HG03103 (cell line): ENCODE measurements around the gene PADI3.
"Not testable (repeated sequence)": the region's sequence is repeated elsewhere in the genome, so short reads cannot be mapped to it uniquely, and the experiment has no call there.

Experiments
- ATAC-seq: cut with Tn5 transposase; IDR thresholded peaks from one replicate; pipeline ENCODE4 v1.9.1; 2021; ENCODE audit warnings: low read depth; ENCODE audit not compliant: unreplicated experiment

The PADI3 gene

DNA sequence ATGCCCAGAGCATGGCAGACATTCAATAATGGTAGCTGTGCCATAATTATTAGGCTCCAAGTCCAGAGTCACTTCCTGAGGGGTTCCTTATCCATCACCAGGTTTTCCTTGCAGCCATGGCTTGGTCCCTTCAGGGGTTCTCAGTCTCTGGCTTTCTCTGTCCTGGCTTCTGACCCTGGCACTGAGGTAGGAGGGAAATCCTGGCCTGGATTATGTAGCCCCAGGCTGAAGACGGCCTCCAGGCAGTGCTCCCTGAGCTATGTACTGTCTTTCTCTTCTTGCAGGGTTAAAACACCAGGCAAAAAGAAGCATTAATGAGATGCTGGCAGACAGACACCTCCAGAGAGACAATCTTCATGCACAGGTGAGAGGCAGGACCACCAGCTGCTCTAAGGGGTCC, 9.5 kb upstream of the PADI3 start:
- ATAC-seq: no peak

DNA sequence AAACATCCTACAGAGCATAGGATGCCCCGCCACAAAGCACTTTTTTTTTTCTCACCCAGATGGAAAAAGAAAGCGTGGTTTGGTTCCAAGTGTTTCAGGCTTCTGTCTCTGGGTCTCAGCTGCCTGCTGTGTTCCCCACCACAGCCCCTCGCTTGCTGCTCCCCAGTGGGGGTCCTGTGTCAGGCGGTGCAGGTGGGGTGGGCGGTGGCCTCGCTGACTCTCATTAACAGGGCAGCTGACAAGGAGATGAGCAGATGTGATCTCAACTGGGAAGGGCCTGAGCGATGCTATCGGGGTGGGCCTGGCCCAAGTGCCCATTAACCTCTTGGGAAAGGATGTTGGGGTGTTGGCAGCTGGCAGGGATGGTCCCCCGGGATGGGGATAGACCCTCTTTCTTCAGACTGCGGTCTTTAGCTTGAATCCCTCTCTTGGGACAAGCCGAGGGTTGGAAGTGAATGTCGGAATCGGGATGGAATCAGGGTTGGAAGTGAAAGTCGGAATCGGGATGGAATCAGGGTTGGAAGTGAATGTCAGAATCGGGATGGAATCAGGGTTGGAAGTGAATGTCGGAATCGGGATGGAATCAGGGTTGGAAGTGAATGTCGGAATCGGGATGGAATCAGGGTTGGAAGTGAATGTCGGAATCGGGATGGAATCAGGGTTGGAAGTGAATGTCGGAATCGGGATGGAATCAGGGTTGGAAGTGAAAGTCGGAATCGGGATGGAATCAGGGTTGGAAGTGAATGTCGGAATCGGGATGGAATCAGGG, 7.7 kb upstream of the PADI3 start:
- not testable (repeated sequence) for ATAC-seq

DNA sequence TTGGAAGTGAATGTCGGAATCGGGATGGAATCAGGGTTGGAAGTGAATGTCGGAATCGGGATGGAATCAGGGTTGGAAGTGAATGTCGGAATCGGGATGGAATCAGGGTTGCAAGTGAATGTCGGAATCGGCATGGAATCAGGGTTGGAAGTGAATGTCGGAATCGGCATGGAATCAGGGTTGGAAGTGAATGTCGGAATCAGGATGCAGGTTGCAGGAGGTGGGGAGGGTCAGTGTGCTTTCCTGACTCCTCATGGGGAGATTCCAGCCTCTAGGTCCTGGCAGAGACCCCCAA, 7.2 kb upstream of the PADI3 start:
- ATAC-seq: not testable (repeated sequence)

DNA sequence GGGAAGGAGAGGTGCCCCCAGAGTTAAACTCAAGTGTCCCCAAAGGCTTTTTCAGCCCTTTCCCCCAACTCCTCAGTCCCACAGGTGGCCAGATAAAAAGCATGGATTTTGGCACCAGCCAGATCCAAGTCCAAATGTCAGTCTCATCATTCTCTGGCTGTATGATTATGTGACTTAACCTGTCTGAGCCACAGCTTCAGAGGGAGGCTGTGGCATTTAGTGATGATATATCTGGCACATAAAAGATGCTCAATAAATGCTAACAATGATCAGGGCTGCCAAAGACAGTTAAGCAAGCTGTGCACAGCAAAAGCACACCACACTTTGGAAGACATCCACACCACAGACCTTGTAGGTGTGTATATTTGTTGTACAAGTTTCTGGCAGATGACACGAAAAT, 5.6 kb upstream of the PADI3 start:
- no peak for ATAC-seq

DNA sequence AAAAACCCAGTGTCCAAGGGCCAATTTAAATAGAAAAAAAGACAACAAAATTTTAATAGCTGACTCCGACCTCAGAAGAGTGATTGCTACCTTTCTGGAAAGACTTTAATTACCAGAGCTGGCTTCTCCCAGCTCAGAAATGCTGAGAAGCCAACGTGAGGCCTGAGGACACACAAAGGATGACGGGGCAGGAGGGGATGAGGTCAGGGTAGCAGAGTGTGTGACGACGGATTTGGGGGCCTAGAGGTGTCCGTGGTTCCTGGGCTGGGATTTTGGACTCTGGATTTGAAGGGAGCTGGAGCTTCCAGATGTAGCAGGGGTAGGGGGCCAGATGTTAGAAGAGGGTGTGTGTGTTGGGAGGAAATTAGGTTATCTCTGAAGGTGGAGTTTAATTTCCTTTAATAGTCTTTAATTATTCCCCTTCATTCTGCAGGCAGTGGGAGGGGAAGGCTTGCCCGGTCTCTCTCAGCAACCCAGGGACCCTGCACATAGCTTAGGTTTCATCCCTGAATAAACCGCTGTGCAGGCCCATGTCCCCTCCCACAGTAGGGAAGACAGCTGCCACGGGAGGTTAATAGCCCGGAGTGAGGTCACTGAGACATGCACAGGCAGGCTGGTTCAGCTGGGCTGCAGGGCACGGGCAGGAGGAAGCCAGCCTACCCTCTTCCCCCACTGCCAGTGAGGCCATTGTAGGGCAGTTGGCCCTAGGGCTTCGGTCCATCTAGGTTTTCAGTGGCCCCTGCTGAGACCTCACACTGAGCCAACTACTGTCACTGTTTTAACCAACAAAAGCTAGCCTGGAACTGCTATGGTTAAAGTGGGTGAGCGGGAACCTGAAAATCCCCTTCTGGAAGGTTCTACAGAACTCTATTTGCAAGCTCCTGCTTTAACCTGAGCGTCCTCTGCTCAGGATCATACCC, 3.8 kb upstream of the PADI3 start:
- ATAC-seq: no peak

DNA sequence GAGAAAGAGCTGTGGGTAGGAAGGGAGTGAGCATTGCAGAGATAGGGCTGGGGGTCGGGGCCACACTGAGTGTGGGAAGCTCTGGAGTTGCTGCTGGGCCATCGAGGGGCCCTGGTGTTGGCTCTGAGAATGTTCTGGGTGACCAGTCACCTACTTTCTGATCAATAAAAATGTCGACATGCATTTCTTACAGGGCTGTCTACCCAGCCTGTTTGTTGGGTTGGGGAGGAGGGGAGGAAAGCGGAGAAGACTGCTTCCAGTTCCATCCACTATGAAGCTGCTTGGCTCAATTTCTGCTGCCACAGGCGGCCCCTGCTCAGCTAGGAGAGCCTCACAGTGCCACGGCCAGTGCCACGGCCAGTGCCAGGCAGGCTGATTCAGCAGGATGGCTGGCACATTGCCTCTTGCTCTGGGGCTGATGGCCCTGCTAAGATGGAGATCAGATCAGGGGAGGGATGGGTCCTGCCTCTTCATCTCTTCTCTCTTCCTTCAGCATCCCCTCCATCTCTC, 3.0 kb upstream of the PADI3 start:
- ATAC-seq: no peak

DNA sequence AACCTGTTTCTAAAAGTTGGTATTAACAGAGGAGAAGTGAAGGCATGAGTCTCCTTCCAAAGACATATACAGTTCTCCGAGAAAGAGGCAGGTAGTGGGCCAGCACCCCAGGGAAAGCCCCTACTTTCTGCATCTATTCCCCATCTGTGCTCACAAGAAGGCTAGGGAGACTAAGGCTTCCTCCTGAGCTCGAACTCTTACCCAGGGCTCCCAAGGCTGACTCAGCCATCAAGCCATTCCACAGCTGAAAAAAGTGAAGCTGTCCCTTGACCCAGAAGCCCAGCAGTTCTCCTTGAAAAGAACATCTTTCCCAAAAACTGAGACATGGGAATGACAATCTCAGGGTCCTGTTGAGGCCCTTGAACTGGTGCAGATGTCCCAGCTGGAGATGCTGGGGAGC, 1.9 kb upstream of the PADI3 start:
- ATAC-seq: no peak

DNA sequence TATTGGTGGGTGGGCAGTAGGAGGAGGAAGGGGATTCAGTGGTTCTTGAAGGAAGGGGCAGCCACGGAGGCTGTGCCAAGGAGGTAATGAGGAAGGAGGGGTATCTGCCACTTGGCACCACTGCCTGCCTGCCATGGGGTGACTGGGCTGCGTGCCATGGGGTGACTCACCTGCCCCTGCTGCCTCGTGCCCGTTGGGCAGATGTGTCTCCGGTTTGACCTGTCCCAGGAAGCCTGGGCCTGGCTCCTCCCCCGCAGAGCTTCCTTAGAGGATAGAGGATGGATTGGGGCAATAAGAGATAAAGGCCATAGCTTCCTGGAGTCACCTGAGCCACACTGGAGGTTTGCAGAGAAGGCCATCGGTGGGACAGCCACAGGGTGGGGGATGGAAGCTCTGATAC, 1.7 kb downstream of the PADI3 start:
- no peak for ATAC-seq

DNA sequence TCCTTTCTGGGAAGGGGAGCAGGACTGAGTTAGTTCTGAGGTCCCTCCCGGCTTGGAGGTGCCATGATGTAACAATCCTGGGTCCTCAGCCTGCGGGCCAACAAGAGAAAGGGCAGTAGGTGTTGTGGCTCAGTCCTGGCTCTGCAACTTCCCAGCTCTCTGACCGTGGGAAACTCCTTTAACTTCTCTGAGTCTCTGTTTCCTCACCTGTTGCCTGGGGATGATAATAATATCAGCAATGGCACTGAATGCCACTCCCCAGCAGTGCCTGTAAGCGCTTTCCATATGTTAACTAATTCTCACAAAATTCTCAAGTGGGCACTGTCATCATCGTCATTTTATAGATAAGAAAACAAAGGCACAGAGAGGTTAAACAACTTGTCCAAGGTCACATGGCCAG, 2.3 kb downstream of the PADI3 start:
- no peak for ATAC-seq

DNA sequence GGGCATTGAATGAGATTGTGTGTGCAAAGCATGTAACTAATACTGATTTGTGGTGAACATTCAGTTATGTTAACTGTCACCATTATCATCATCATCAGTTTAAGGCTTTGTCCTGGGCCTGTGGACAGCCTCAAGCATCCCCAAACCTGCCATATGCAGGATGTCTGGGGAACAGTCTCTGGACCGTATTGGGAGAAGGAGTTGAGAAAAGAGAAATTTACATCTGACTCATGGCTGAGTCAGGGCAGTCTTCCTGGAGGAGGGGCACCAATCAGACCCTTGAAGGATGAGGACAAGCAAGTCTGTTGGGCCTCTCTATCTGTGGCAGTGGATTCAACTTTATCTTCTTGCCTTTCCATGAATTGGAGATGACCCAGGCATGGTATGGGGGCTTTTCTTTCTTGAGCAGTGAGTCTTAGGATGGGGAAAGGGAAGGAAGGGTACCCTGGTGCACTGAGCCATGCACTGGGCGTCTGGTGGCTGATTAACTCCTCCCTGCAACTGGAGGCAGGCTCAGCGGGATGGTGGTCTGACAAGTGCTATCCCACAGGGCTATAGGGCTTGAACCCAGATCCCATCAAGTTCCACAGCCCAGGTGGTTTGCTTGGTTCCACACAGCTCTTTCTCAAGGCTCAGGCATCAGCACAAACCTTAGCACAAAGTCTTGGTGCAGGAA, 2.9 kb downstream of the PADI3 start:
- no peak for ATAC-seq

DNA sequence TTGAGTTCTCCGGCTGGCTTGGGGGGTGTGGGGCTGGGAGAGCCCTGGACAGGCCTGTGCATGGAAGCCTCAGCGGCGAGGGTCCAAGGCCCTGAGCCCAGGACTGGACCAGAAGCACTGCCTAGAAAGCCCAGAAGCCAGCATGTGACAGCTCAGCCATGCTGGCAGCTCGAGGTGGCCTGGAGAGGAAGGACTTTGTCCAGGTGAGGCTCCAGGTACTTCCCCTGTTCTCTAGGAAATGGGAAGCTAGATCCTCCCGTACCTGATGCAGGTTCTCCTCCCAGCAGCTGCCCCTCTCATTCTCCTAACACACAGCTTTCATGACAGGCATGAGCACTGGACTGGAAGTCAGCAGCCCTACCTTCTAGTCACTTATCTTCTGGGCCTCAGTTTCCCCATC, 6.4 kb downstream of the PADI3 start:
- no peak for ATAC-seq

DNA sequence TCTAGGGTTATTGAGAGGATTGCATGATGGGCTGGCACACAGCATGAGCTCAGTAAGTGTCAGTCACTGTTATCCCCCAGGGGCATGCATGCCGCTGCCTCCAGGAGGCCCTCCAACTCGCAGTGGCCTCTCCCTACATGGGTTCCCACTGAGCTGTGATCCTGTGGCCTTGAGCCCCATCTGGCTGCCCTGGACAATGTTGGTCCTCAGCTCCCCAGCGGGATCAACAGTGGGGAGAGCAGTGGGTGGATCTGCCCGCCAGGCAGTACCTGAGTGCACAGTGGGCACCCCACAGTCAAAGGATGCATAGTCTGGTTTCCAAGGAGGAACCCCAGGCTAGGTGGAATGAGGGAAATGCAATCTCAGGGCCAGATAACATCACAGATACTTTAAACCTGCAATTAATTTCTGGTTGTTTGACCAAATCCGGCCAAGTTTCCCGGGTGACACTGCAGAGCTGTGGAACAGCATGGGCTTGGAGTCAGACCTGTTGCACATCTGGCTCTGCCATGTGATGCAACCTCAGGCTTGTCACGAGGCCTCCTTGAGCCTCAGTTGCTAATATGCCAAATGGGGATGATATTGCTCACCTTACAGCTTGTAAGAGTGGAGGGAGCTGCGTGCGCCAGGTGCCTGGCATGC, 9.3 kb downstream of the PADI3 start:
- no peak for ATAC-seq

DNA sequence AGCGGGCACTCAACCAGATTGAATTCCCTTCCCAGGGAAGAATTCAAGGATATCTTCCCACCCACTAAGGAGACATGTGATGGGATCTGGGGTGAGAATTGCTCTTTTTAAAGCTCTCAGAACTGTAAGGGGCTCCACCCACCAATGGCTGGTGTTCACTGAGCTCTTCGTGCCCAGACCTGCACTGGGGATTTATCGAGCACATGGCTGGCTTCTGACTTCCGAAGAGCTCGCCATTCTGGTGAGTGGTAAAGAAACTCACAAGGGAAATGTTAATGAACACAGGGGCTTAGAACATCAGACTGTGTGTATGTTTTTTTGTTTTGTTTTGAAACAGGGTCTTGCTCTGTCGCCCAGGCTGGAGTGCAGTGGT, 9.8 kb downstream of the PADI3 start:
- no peak for ATAC-seq

DNA sequence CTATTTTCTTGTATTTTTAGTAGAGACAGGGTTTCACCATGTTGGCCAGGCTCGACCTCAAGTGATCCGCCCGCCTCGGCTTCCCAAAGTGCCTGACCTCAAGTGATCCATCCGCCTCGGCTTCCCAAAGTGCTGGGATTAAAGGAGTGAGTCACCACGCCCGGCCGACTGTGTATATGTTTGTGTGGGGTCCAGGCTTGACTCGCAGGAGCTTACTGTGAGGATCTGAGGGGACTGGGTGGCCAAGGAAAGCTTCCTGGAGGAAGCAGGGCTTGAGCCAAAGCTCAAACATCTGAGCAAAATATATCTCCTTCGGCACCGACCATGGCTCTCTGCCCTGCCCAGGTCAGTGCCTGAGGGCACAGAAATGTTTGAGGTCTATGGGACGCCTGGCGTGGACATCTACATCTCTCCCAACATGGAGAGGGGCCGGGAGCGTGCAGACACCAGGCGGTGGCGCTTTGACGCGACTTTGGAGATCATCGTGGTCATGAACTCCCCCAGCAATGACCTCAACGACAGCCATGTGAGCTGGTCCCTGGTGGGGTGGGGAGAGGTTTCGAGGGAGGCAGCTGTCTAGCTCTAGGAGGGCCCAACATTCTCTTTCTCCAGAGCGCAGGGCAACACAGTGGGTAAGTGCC, 10.5 kb downstream of the PADI3 start:
- no peak for ATAC-seq

DNA sequence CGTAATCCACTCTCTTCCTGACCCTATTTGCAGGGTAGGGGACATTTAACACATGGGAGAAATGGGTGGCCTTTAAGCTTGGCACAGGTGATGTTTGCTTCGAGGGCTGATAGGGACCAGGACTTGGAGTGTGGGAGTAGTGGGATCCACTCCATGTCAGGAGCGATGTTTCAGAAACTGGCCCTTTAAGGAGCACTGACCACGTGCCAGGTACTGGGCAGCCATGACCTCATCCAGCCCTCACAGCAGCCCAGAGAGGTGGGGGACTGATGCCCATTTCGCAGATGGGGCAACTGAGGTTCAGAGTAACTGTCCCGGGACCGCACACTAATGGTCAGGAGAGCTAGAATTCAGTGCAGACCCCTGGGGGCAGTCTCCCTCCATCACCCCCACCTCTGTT, 11.4 kb downstream of the PADI3 start:
- ATAC-seq: no peak

DNA sequence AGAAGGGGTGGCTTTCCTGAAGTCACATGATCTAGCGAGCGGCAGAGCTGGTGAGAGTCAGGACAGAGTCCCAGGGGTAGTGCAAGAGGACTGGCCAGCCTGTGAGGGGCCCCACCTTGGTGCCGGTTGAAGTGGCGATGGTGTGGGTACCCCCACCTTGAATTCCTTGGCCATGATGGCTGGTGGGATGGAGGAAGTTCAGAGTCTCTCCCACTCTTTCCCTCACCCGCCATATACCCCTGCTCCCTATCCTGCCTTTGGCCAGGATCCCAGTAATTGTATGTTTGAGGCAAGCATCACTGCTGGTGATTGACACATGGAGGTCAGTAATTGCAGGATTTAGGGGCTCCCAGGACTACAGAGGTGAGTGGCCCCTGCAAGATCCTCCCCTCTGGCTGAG, 11.8 kb downstream of the PADI3 start:
- no peak for ATAC-seq

DNA sequence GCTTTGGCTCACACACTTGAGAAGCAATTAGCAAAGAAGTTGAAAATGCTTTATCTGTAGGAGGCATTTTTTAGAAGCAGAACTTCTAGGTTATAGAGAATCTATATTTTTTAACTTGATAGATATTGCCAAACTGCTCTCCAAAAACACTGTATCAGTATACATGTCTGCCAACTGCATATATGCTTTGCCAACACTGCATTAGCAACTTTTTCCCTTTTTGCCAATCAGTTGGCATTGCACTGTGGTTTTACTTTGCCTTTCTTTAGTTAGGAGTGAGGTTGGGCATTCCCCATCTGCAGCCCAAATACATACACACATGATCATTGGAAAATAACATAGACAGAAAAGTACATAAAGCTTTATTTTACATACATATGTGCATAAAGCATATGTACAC, 15.0 kb downstream of the PADI3 start:
- no peak for ATAC-seq

DNA sequence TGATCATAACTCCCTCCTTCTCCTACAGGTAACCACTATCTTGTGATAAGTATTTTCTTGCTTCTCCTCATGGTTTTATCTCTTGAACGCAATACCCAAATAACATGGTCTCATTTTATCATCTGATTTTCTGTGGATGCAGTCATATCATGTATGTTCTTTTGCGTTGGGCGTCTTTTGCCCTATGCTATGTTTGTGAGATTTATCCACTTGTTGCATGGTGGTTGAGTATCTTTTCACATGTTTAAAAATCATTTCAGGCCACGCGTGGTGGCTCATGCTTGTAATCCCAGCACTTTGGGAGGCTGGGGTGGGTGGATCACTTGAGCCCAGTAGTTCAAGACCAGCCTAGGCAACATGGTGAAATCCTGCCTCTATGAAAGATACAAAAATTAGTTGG, 15.6 kb downstream of the PADI3 start:
- ATAC-seq: no peak

DNA sequence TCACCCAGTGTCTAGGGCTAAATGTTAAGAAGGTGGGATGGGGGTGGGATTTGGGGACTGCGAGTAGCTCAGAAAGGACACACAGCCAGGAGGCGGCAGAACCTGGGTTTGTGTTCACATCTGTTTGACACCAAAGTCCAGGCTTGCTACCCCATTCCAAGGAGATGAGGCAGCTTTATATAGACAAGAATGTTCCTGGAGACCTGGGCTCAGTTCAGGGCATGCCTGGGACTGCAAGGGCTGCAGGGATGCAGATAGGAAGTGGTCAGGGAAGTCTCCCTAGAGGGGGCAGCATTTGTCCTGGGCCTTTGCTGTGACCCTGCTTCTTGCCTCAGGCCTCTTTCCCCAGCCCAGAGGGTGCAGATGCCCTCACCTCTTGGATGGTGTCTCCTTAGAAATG, 16.3 kb downstream of the PADI3 start:
- no peak for ATAC-seq

DNA sequence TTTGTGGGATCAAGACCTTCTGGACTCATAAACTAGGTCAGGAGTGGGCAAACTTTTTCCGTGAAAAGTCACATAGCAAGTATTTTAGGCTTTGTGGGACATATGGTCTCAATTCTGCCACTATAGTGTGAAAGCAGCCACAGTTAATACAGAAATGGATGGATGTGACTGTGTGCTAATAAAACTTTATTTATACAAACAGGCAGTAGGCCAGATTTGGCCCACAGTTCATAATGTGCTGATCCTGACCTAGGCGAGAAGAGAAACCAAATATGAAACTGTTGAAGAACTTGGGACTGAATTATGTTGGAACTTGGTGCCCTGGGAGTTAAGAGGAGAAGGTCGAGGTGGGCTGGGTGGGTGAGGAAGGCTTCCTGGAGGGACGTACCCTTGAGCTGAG, 17.1 kb downstream of the PADI3 start:
- ATAC-seq: no peak
